ENCODE results near the gene PRXL2B.
"Not testable (repeated sequence)": the region's sequence is repeated elsewhere in the genome, so short reads cannot be mapped to it uniquely, and the experiment has no call there.

The PRXL2B gene

GRCh38 chr1:2623571-2624337, 37.2 kb downstream of the PRXL2B start:
- Histone ChIP-seq H3K4me1 (ENCODE audit: control insufficient read depth, low read length) (no peaks in the 10 kb centered on the region), H3F3A (ENCODE audit: control insufficient read depth, insufficient read depth) (no peaks in the 10 kb centered on the region), H3K9me2 (replicated peaks; ENCODE audit: control insufficient read depth, low read length) (no peaks in the 10 kb centered on the region), H3K79me2 (ENCODE audit: control insufficient read depth, low read length) (no peaks in the 10 kb centered on the region), H3K4me2 (ENCODE audit: low read length) (no peak overlapping the region), H3K4me3 (ENCODE audit: low read length) (no peak overlapping the region), H4K20me1 (ENCODE audit: control insufficient read depth, insufficient read depth, low read depth, low read length) (no peaks in the 10 kb centered on the region), H3K9me3 (ENCODE audit: control insufficient read depth, insufficient read depth, low read length) (no peaks in the 10 kb centered on the region), H3K36me3 (ENCODE audit: control insufficient read depth, low read length) (no peaks in the 10 kb centered on the region), H3K27me3 (ENCODE audit: control insufficient read depth, low read length) (no peaks in the 10 kb centered on the region), H3K27ac (ENCODE audit: low read depth, low read length) (no peak overlapping the region)
- no peak for TF ChIP-seq CTCF (IDR thresholded peaks at IDR 0.05; ENCODE audit: low read depth, low read length, poor library complexity, severe bottlenecking)
- TF ChIP-seq EZH2phosphoT487 (IDR thresholded peaks at IDR 0.05; ENCODE audit: borderline replicate concordance, low read length) = no peak

GRCh38 chr1:2624735-2625300, 38.2 kb downstream of the PRXL2B start:
- Histone ChIP-seq H3K4me1 (ENCODE audit: control insufficient read depth, low read length) (no peaks in the 10 kb centered on the region), H3K9me2 (replicated peaks; ENCODE audit: control insufficient read depth, low read length) (no peaks in the 10 kb centered on the region), H3K4me3 (ENCODE audit: low read length) (no peak overlapping the region), H3K4me2 (ENCODE audit: low read length) (no peak overlapping the region), H3K27me3 (ENCODE audit: control insufficient read depth, low read length) (no peaks in the 10 kb centered on the region), H3K27ac (ENCODE audit: low read depth, low read length) (no peak overlapping the region), H4K20me1 (ENCODE audit: control insufficient read depth, insufficient read depth, low read depth, low read length) (no peaks in the 10 kb centered on the region), H3F3A (ENCODE audit: control insufficient read depth, insufficient read depth) (no peaks in the 10 kb centered on the region), H3K9me3 (ENCODE audit: control insufficient read depth, insufficient read depth, low read length) (peaks cover 2% of the 10 kb centered on the region; the same call in 1 of the 2 replicates), H3K79me2 (ENCODE audit: control insufficient read depth, low read length) (no peaks in the 10 kb centered on the region), H3K36me3 (ENCODE audit: control insufficient read depth, low read length) (no peaks in the 10 kb centered on the region)
- TF ChIP-seq CTCF (IDR thresholded peaks at IDR 0.05; ENCODE audit: low read depth, low read length, poor library complexity, severe bottlenecking) = no peak
- TF ChIP-seq EZH2phosphoT487 (IDR thresholded peaks at IDR 0.05; ENCODE audit: borderline replicate concordance, low read length) = no peak

- no peak for TF ChIP-seq EZH2phosphoT487 (IDR thresholded peaks at IDR 0.05; ENCODE audit: borderline replicate concordance, low read length)
- TF ChIP-seq CTCF (IDR thresholded peaks at IDR 0.05; ENCODE audit: low read depth, low read length, poor library complexity, severe bottlenecking) = no peak
- no peak overlapping the region for H3K4me2 ChIP-seq (ENCODE audit: low read length)
- peaks cover 7% of the 10 kb centered on the region; the same call in 1 of the 2 replicates for H3K9me3 ChIP-seq (ENCODE audit: control insufficient read depth, insufficient read depth, low read length)
- no peaks in the 10 kb centered on the region for H3K27me3 ChIP-seq (ENCODE audit: control insufficient read depth, low read length)
- no peaks in the 10 kb centered on the region for H3F3A ChIP-seq (ENCODE audit: control insufficient read depth, insufficient read depth)
- no peaks in the 10 kb centered on the region for H3K4me1 ChIP-seq (ENCODE audit: control insufficient read depth, low read length)
- H3K36me3 ChIP-seq (ENCODE audit: control insufficient read depth, low read length) = no peaks in the 10 kb centered on the region
- H3K27ac ChIP-seq (ENCODE audit: low read depth, low read length) = no peak overlapping the region
- H3K9me2 ChIP-seq (replicated peaks; ENCODE audit: control insufficient read depth, low read length) = no peaks in the 10 kb centered on the region
- H4K20me1 ChIP-seq (ENCODE audit: control insufficient read depth, insufficient read depth, low read depth, low read length) = no peaks in the 10 kb centered on the region
- H3K79me2 ChIP-seq (ENCODE audit: control insufficient read depth, low read length) = no peaks in the 10 kb centered on the region
- H3K4me3 ChIP-seq (ENCODE audit: low read length) = no peak overlapping the region
Measured at GRCh38 chr1:2625311-2625710, 38.7 kb downstream of the PRXL2B start.

GRCh38 chr1:2625748-2626147, 39.2 kb downstream of the PRXL2B start:
- H3K9me3 ChIP-seq (ENCODE audit: control insufficient read depth, insufficient read depth, low read length) = peaks cover 11% of the 10 kb centered on the region
- not testable (repeated sequence) for H3F3A ChIP-seq (ENCODE audit: control insufficient read depth, insufficient read depth); H3K36me3 ChIP-seq (ENCODE audit: control insufficient read depth, low read length); H3K4me3 ChIP-seq (ENCODE audit: low read length); H3K9me2 ChIP-seq (replicated peaks; ENCODE audit: control insufficient read depth, low read length); H3K4me2 ChIP-seq (ENCODE audit: low read length); H4K20me1 ChIP-seq (ENCODE audit: control insufficient read depth, insufficient read depth, low read depth, low read length); H3K4me1 ChIP-seq (ENCODE audit: control insufficient read depth, low read length); H3K27me3 ChIP-seq (ENCODE audit: control insufficient read depth, low read length); H3K27ac ChIP-seq (ENCODE audit: low read depth, low read length); H3K79me2 ChIP-seq (ENCODE audit: control insufficient read depth, low read length)
